GM13976 (cell line): ENCODE data around the gene KRT37.

Source experiments
- DNase-seq: peaks from one replicate; pipeline ENCODE4 v3.0.0; 2012; ENCODE audit warnings: low spot score
- CTCF ChIP-seq: IDR thresholded peaks from 2 replicates; pipeline ENCODE4 v1.5.1; 2012; ENCODE audit warnings: borderline replicate concordance, mild to moderate bottlenecking; ENCODE audit not compliant: insufficient read depth; ENCODE audit errors: extremely low read depth, missing control alignments, control extremely low read depth
- in situ Hi-C: fragments of 300-500 bp; cut with MboI; formaldehyde crosslinking; loops from one replicate; pipeline ENCODE4 v1.12.0; 2022; ENCODE audit warnings: low sequenced_read_pairs, mixed read lengths, inconsistent platforms; ENCODE audit not compliant: unreplicated experiment

Gene KRT37

GRCh38 chr17:41424111-41424635, at the start of gene KRT37:
Gene KRT37, minus strand, starts transcription at chr17:41424585. Its CDS starts 62 bp downstream, at chr17:41424523.
- TF ChIP-seq CTCF = no peak
- in situ Hi-C loops = no loop called here
- DNase-seq = no peak

- DNase-seq = no peak
- TF ChIP-seq CTCF = no peak
- in situ Hi-C loops = no loop called here
Observed at GRCh38 chr17:41468346-41468745, 44.0 kb upstream of the KRT37 start.

- in situ Hi-C loops = no loop called here
- TF ChIP-seq CTCF = no peak
- no peak for DNase-seq
Observed at GRCh38 chr17:41467561-41467960, 43.2 kb upstream of the KRT37 start.

GRCh38 chr17:41466988-41467387, 42.6 kb upstream of the KRT37 start, which contains the start of gene KRT32:
Gene KRT32, minus strand, starts transcription at chr17:41467386. Its CDS starts 61 bp downstream, at chr17:41467325.
- in situ Hi-C loops = no loop called here
- no peak for DNase-seq
- no peak for TF ChIP-seq CTCF

GRCh38 chr17:41464682-41465081, 40.3 kb upstream of the KRT37 start:
- no peak for TF ChIP-seq CTCF
- no peak for DNase-seq
- in situ Hi-C loops = no loop called here

- no peak for DNase-seq
- in situ Hi-C loops = no loop called here
- TF ChIP-seq CTCF = no peak
Observed at GRCh38 chr17:41464173-41464572, 39.8 kb upstream of the KRT37 start.
